Suprapubic skin (tissue), 4 donors: Measurements from ENCODE around the gene LPP. TPM values are rescaled to one million over a fixed set of nuclear protein-coding genes. Genes with fewer than 3 reads are reported as not detected.

Experiments used
- DNase-seq, 2 donors: peaks; one replicate each; pipeline ENCODE4 v3.0.0-alpha.2; 2019; ENCODE audit warnings: low spot score in 2 of 2
- H3K27ac ChIP-seq: fragments of 200-600 bp; sonication (generic); one replicate; pipeline ENCODE4 v1.5.1; 2019
- H3K27me3 ChIP-seq: fragments of 200-600 bp; sonication (generic); one replicate; pipeline ENCODE4 v1.5.1; 2019
- H3K36me3 ChIP-seq: fragments of 200-600 bp; sonication (generic); one replicate; pipeline ENCODE4 v1.5.1; 2019
- H3K4me1 ChIP-seq: fragments of 200-600 bp; sonication (generic); one replicate; pipeline ENCODE4 v1.5.1; 2019
- H3K4me3 ChIP-seq: fragments of 200-600 bp; sonication (generic); one replicate; pipeline ENCODE4 v1.5.1; 2019; ENCODE audit warnings: mild to moderate bottlenecking
- H3K9me3 ChIP-seq: fragments of 200-600 bp; sonication (generic); one replicate; pipeline ENCODE4 v1.5.1; 2019
- EP300 ChIP-seq: sonication (generic); formaldehyde crosslinking; IDR thresholded peaks from one replicate; pipeline ENCODE4 v1.6.1; 2017; ENCODE audit warnings: antibody characterized with exemption
- POLR2A ChIP-seq, 2 donors: fragments of 450-650 bp; IDR thresholded peaks; one replicate each; pipeline ENCODE4 v1.6.1; 2017; ENCODE audit warnings: antibody characterized with exemption in 2 of 2, mild to moderate bottlenecking in 2 of 2, moderate library complexity in 2 of 2
- POLR2AphosphoS5 ChIP-seq, 3 donors: sonication (generic); formaldehyde crosslinking; IDR thresholded peaks; one replicate each; pipeline ENCODE4 v1.6.1; 2017; ENCODE audit warnings: antibody characterized with exemption in 3 of 3
- WGBS: methylation state at CpG from one replicate; pipeline ENCODE4 v1.1.5; 2018; 5-methylcytosine and 5-hydroxymethylcytosine counted together
- total RNA-seq, 4 donors: library from RNA; depleted of rRNA; stranded (reverse); fragments of >200 nt; gene quantifications; one replicate each; pipeline ENCODE4 v1.1.0, GENCODE V29; 2016
- TF ChIP-seq, protein P1 (sequence below), 2 donors: fragments of 200-600 bp in 1 of 2; fragments of 450-650 bp in 1 of 2; sonication (generic) in 1 of 2; IDR thresholded peaks; one replicate each; pipeline ENCODE4 v1.5.1; 2016 to 2019; ENCODE audit warnings: antibody characterized with exemption in 2 of 2, mild to moderate bottlenecking in 1 of 2, moderate library complexity in 1 of 2

Gene LPP
- total RNA-seq, 4 donors from 2014 or later: 56.8 to 127 (median 84.2) TPM

DNA sequence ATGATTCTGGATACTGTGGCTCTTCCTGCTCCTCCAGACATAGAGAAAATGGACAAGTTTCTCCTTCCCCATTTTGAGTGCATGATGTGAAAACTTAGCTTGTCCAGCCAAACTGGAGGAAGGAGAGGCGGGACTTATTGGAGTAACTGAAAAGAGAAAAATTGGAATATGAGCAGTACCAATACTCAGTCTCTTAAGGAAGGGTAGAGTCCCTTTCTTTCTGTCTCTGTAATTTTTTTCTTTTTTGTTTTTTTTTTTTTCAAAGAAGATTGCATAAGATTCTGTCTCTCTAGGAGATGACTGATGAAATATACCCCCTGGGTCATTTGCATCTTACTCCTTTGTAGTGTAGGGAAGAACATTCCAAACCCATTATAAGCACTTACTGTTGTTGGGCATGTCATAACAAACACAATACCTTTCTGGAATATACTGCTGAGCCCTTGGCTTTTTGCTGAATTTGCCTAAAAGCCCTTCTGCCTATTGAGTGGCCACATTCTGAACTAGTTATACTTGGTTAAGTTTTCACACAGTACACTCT is 519.8 kb downstream of the LPP start:
- WGBS: 85% methylated on average over 1 of the region's 1 CpG
- H3K9me3 ChIP-seq: no peaks in the 10 kb centered on the region
- H3K36me3 ChIP-seq: no peaks in the 10 kb centered on the region
- peak overlapping the region; percentile 33 for H3K27ac ChIP-seq
- H3K4me3 ChIP-seq: no peak overlapping the region
- H3K4me1 ChIP-seq: peaks cover 33% of the 10 kb centered on the region
- TF ChIP-seq POLR2AphosphoS5 (IDR thresholded peaks at IDR 0.05): no peak
- no peak for TF ChIP-seq EP300
- TF ChIP-seq POLR2A (IDR thresholded peaks at IDR 0.05): no peak
- TF ChIP-seq, protein P1, sequence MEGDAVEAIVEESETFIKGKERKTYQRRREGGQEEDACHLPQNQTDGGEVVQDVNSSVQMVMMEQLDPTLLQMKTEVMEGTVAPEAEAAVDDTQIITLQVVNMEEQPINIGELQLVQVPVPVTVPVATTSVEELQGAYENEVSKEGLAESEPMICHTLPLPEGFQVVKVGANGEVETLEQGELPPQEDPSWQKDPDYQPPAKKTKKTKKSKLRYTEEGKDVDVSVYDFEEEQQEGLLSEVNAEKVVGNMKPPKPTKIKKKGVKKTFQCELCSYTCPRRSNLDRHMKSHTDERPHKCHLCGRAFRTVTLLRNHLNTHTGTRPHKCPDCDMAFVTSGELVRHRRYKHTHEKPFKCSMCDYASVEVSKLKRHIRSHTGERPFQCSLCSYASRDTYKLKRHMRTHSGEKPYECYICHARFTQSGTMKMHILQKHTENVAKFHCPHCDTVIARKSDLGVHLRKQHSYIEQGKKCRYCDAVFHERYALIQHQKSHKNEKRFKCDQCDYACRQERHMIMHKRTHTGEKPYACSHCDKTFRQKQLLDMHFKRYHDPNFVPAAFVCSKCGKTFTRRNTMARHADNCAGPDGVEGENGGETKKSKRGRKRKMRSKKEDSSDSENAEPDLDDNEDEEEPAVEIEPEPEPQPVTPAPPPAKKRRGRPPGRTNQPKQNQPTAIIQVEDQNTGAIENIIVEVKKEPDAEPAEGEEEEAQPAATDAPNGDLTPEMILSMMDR (IDR thresholded peaks at IDR 0.05): no peak
- DNase-seq: no peak
- no peaks in the 10 kb centered on the region for H3K27me3 ChIP-seq

DNA sequence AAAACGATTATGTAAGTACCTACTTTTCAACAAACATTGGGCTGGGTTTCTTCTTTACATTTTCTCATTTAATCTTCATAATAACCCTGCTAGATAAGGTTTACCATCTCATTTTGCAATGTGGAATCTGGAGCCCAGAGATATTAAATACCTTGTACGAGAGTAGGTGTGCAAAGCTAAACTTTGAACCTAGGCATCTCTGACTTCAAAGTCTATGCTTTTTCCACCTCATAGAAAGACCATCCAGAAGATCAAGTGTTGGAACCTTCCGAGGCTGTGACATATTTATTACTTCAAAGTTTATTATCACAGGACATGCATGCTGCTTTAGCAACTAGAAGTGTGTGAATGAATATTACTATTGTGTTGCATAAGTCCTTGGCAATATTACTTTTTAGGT is 520.6 kb downstream of the LPP start:
- no peak overlapping the region for H3K4me3 ChIP-seq
- TF ChIP-seq, protein P1 (IDR thresholded peaks at IDR 0.05): no peak
- TF ChIP-seq EP300 (no peak), POLR2AphosphoS5 (IDR thresholded peaks at IDR 0.05) (no peak), POLR2A (IDR thresholded peaks at IDR 0.05) (no peak)

DNA sequence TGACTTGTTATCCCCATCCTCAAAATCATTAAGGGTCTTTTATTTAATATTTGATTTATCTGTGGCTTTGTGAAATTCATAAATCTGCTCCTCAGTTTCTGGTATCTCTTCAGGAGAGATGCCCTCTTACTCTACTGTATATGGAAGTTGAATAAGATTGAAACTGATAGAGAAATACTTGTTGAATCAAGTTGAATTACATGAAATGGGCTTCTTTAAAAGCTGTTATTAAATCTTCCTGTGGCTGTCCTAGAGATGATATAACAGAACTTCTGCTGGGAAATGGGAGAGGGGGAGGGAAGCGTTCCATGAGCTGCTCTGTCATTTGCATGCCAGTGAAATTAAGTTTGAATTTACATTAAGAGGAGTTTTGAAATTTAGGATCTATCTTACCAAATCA is 523.4 kb downstream of the LPP start:
- no peaks in the 10 kb centered on the region for H3K36me3 ChIP-seq
- DNase-seq: no peak
- H3K9me3 ChIP-seq: no peaks in the 10 kb centered on the region
- H3K27ac ChIP-seq: no peak overlapping the region
- H3K4me1 ChIP-seq: peaks cover 40% of the 10 kb centered on the region
- WGBS: 97% methylated on average over 1 of the region's 1 CpG
- no peaks in the 10 kb centered on the region for H3K27me3 ChIP-seq
- no peak for TF ChIP-seq POLR2AphosphoS5 (IDR thresholded peaks at IDR 0.05)
- TF ChIP-seq POLR2A (IDR thresholded peaks at IDR 0.05): no peak
- TF ChIP-seq, protein P1 (IDR thresholded peaks at IDR 0.05): no peak
- no peak for TF ChIP-seq EP300
- H3K4me3 ChIP-seq: no peak overlapping the region

More for the DNA sequence above, 520.6 kb downstream of the LPP start:
- H3K27me3 ChIP-seq: no peaks in the 10 kb centered on the region
- H3K9me3 ChIP-seq: no peaks in the 10 kb centered on the region
- DNase-seq: no peak
- H3K4me1 ChIP-seq: peaks cover 37% of the 10 kb centered on the region
- no peak overlapping the region for H3K27ac ChIP-seq
- whole genome bisulfite sequencing: 56% methylated on average over 3 of the region's 3 CpGs
- no peaks in the 10 kb centered on the region for H3K36me3 ChIP-seq

DNA sequence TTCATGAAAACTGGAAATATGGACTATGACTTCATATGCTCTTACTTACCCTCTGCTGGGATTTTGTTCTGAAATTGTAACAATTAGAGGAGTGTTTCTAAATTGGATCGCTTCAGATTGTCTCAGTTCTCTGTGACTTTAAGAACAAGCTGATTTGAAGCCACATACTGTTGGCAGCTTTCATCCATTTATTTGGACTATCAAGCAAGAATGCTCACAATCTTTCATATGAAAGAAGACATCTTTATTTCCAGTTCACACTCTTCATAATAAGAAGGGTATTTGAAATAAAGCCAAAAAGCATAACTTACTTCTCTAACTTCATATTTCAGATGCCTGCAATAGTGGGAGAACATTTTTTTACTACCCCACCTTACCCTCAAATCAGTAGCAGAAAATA is 526.2 kb downstream of the LPP start:
- Histone ChIP-seq H3K27me3 (no peaks in the 10 kb centered on the region), H3K4me1 (peaks cover 23% of the 10 kb centered on the region), H3K27ac (peak overlapping the region; percentile 67), H3K36me3 (no peaks in the 10 kb centered on the region), H3K9me3 (no peaks in the 10 kb centered on the region), H3K4me3 (no peak overlapping the region)
- no peak for DNase-seq
- WGBS: 38% methylated on average over 1 of the region's 1 CpG
- TF ChIP-seq, protein P1 (IDR thresholded peaks at IDR 0.05): no peak
- no peak for TF ChIP-seq POLR2AphosphoS5 (IDR thresholded peaks at IDR 0.05)
- no peak for TF ChIP-seq POLR2A (IDR thresholded peaks at IDR 0.05)
- TF ChIP-seq EP300: no peak

DNA sequence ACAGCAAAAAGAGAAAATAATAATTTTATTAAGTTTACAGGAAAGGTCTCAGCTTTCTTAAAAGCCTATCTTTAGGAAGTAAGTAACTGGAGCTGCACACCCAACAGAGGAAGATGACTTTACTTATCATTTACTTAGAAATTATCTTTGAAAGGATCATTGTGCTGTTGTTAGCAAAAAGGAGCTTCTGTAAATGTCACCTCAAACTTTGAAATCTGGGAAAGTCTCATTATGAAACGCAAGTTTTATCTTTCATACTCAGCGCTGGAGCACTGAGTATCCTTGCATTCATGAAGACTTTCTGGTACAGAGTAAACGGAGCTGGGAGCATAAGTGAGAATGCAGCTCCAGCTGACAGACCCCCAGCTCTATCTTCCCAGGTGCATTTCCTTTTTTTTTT is 526.6 kb downstream of the LPP start:
- no peaks in the 10 kb centered on the region for H3K36me3 ChIP-seq
- TF ChIP-seq POLR2AphosphoS5 (IDR thresholded peaks at IDR 0.05) (no peak), EP300 (no peak), POLR2A (IDR thresholded peaks at IDR 0.05) (no peak)
- TF ChIP-seq, protein P1 (IDR thresholded peaks at IDR 0.05): no peak
- H3K4me1 ChIP-seq: peaks cover 23% of the 10 kb centered on the region
- H3K9me3 ChIP-seq: no peaks in the 10 kb centered on the region
- DNase-seq: no peak
- H3K4me3 ChIP-seq: no peak overlapping the region
- H3K27ac ChIP-seq: no peak overlapping the region
- H3K27me3 ChIP-seq: no peaks in the 10 kb centered on the region
- 52% methylated on average over 3 of the region's 3 CpGs for WGBS
